GM23338 (cell line): ENCODE measurements around the gene RBM33. TPM values are rescaled to one million over a fixed set of nuclear protein-coding genes. Genes with fewer than 3 reads are reported as not detected.

Experiments used
- ATAC-seq: fragments of 200-7000 bp; cut with Tn5 transposase; 3 replicates; pipeline ENCODE4 v1.9.1; 2020
- DNase-seq: peaks from one replicate; pipeline ENCODE4 v3.0.0-alpha.2; 2015; ENCODE audit warnings: low spot score
- H2AFZ ChIP-seq: fragments of 200-600 bp; sonication (generic); 2 replicates; pipeline ENCODE4 v1.8.0; 2016; ENCODE audit warnings: antibody characterized with exemption, mild to moderate bottlenecking, moderate library complexity
- H3F3A ChIP-seq: fragments of 200-600 bp; sonication (generic); replicated peaks from 2 replicates; pipeline ENCODE4 v1.8.0; 2017; ENCODE audit warnings: antibody characterized with exemption, mixed run types, low read depth
- H3K27ac ChIP-seq: fragments of 200-600 bp; sonication (generic); 2 replicates; pipeline ENCODE4 v1.6.1; 2016; ENCODE audit warnings: low read depth
- H3K27me3 ChIP-seq: fragments of 200-600 bp; sonication (generic); 2 replicates; pipeline ENCODE4 v1.8.0; 2016; ENCODE audit warnings: mild to moderate bottlenecking, mixed run types, moderate library complexity; ENCODE audit not compliant: insufficient read depth
- H3K36me3 ChIP-seq: fragments of 200-600 bp; sonication (generic); 2 replicates; pipeline ENCODE4 v1.8.0; 2016; ENCODE audit warnings: mild to moderate bottlenecking; ENCODE audit not compliant: insufficient read depth
- H3K4me1 ChIP-seq: fragments of 200-600 bp; sonication (generic); 2 replicates; pipeline ENCODE4 v1.8.0; 2016; ENCODE audit warnings: mild to moderate bottlenecking, moderate library complexity; ENCODE audit not compliant: insufficient read depth
- H3K4me2 ChIP-seq: fragments of 200-600 bp; sonication (generic); 2 replicates; pipeline ENCODE4 v1.7.1; 2017; ENCODE audit warnings: mixed run types
- H3K4me3 ChIP-seq: fragments of 200-600 bp; sonication (generic); 2 replicates; pipeline ENCODE4 v1.6.1; 2016; ENCODE audit warnings: mixed run types
- H3K79me2 ChIP-seq: fragments of 200-600 bp; sonication (generic); replicated peaks from 2 replicates; pipeline ENCODE4 v1.8.0; 2017; ENCODE audit warnings: mild to moderate bottlenecking; ENCODE audit not compliant: insufficient read depth
- H3K9me2 ChIP-seq: fragments of 200-600 bp; sonication (generic); 2 replicates; pipeline ENCODE4 v1.8.0; 2017; ENCODE audit not compliant: insufficient read depth
- H4K20me1 ChIP-seq: fragments of 200-600 bp; sonication (generic); replicated peaks from 2 replicates; pipeline ENCODE4 v1.8.0; 2017; ENCODE audit warnings: mild to moderate bottlenecking; ENCODE audit not compliant: insufficient read depth
- H3K27ac Mint-ChIP-seq: 2 replicates; pipeline ENCODE4 v1.8.0; 2020; ENCODE audit warnings: inconsistent platforms, mild to moderate bottlenecking, moderate library complexity, mixed read lengths
- H3K27me3 Mint-ChIP-seq: 3 replicates; pipeline ENCODE4 v1.8.0; 2022; ENCODE audit warnings: low read depth, mild to moderate bottlenecking, moderate library complexity, mixed read lengths, inconsistent platforms; ENCODE audit not compliant: insufficient read depth, poor library complexity
- H3K36me3 Mint-ChIP-seq: 3 replicates; pipeline ENCODE4 v1.8.0; 2021; ENCODE audit warnings: low read depth, mild to moderate bottlenecking, inconsistent platforms, moderate library complexity, mixed read lengths
- H3K4me1 Mint-ChIP-seq: 3 replicates; pipeline ENCODE4 v1.8.0; 2020; ENCODE audit warnings: mild to moderate bottlenecking, inconsistent platforms, mixed read lengths
- H3K4me3 Mint-ChIP-seq: 3 replicates; pipeline ENCODE4 v1.8.0; 2021; ENCODE audit warnings: moderate library complexity, mild to moderate bottlenecking, inconsistent platforms, mixed read lengths
- H3K9me3 Mint-ChIP-seq: 3 replicates; pipeline ENCODE4 v1.8.0; 2020; ENCODE audit warnings: moderate library complexity, mild to moderate bottlenecking, inconsistent platforms, mixed read lengths
- CREB1 ChIP-seq: fragments of 250-450 bp; sonication (Bioruptor Pico); IDR thresholded peaks from 2 replicates; pipeline ENCODE4 v1.5.0; 2020; ENCODE audit warnings: low read depth, mild to moderate bottlenecking, moderate library complexity
- CTCF ChIP-seq, 2 experiments: fragments of 200-600 bp in 1 of 2; sonication (generic) in 1 of 2; conservative IDR thresholded peaks; 2 replicates each; pipeline versions ENCODE4 v1.5.1 to v1.6.1; 2016 to 2017; ENCODE audit warnings: antibody characterized with exemption in 2 of 2, low read depth in 2 of 2, mild to moderate bottlenecking in 2 of 2, moderate library complexity in 1 of 2
- ETS1 ChIP-seq: IDR thresholded peaks from 2 replicates; pipeline ENCODE4 v1.6.1; 2016; ENCODE audit warnings: antibody characterized with exemption
- EZH2 ChIP-seq: fragments of 200-600 bp; sonication (generic); IDR thresholded peaks from one replicate; pipeline ENCODE4 v1.8.0; 2017; ENCODE audit warnings: antibody characterized with exemption, mild to moderate bottlenecking, low read depth; ENCODE audit not compliant: unreplicated experiment
- EZH2phosphoT487 ChIP-seq: fragments of 200-600 bp; sonication (generic); IDR thresholded peaks from one replicate; pipeline ENCODE4 v1.8.1; 2018; ENCODE audit warnings: antibody characterized with exemption; ENCODE audit not compliant: unreplicated experiment
- JUNB ChIP-seq: IDR thresholded peaks from one replicate; pipeline ENCODE4 v1.6.1; 2016; ENCODE audit warnings: antibody characterized with exemption; ENCODE audit not compliant: unreplicated experiment
- NANOG ChIP-seq: IDR thresholded peaks from 2 replicates; pipeline ENCODE4 v1.6.1; 2016; ENCODE audit warnings: antibody characterized with exemption, borderline replicate concordance
- POLR2AphosphoS5 ChIP-seq: IDR thresholded peaks from 2 replicates; pipeline ENCODE4 v1.6.1; 2016; ENCODE audit warnings: antibody characterized with exemption, low read depth
- REST ChIP-seq: IDR thresholded peaks from one replicate; pipeline ENCODE4 v1.6.1; 2018; ENCODE audit warnings: antibody characterized with exemption; ENCODE audit not compliant: unreplicated experiment
- STAT1 ChIP-seq: IDR thresholded peaks from one replicate; pipeline ENCODE4 v1.6.1; 2016; ENCODE audit warnings: antibody characterized with exemption; ENCODE audit not compliant: unreplicated experiment
- ZNF114 ChIP-seq: fragments of 250-450 bp; sonication (Bioruptor Pico); IDR thresholded peaks from 2 replicates; pipeline ENCODE4 v1.5.0; 2020; ENCODE audit warnings: mild to moderate bottlenecking, moderate library complexity
- ZNF331 ChIP-seq: fragments of 250-450 bp; sonication (Bioruptor Pico); IDR thresholded peaks from 2 replicates; pipeline ENCODE4 v1.5.0; 2020; ENCODE audit warnings: low read depth, mild to moderate bottlenecking, moderate library complexity
- ZNF462 ChIP-seq: fragments of 250-450 bp; sonication (Bioruptor Pico); IDR thresholded peaks from 2 replicates; pipeline ENCODE4 v1.5.0; 2020; ENCODE audit warnings: mild to moderate bottlenecking, moderate library complexity
- polyA plus RNA-seq: library from polyadenylated mRNA; unstranded; fragments of >200 nt; fragmentation: Nextera tagmentation; extraction: Ambion mirVana; gene quantifications from 2 replicates; pipeline ENCODE4 v1.2.1, GENCODE V29; 2016
- total RNA-seq: library from RNA; depleted of rRNA; stranded (reverse); fragments of >200 nt; shearing (Covaris generic); gene quantifications from 2 replicates; pipeline ENCODE4 v1.2.3, GENCODE V29; 2014

Gene RBM33
- total and polyA plus RNA-seq, 2 experiments from 2014 or later, result 47.7 to 94.7 TPM

GRCh38 chr7:155764438-155764793, 120.0 kb downstream of the RBM33 start:
- no peak overlapping the region for H3K4me3 ChIP-seq
- Mint-ChIP-seq H3K4me1 (peaks cover 39% of the 10 kb centered on the region), H3K27ac (0 out of 2 replicates have a peak overlapping the region, but pooled peaks have one; percentile 63)

More at GRCh38 chr7:155764438-155764793, 120.0 kb downstream of the RBM33 start:
- peaks cover 16% of the 10 kb centered on the region for H3K36me3 ChIP-seq
- 0 out of 2 replicates have a peak, but pooled peaks cover 7% of the 10 kb centered on the region for H3F3A ChIP-seq
- H3K79me2 ChIP-seq, result peaks cover 41% of the 10 kb centered on the region
- no peak for DNase-seq
- H3K9me2 ChIP-seq, result no peaks in the 10 kb centered on the region
- H4K20me1 ChIP-seq, result peaks cover 41% of the 10 kb centered on the region
- Mint-ChIP-seq H3K36me3 (peaks cover 44% of the 10 kb centered on the region), H3K27me3 (peaks cover 5% of the 10 kb centered on the region), H3K9me3 (no peaks in the 10 kb centered on the region), H3K4me3 (no peak overlapping the region)
- H2AFZ ChIP-seq, result no peak overlapping the region
- no peak for ATAC-seq
- H3K27me3 ChIP-seq, result no peaks in the 10 kb centered on the region
- H3K27ac ChIP-seq, result no peak overlapping the region
- H3K4me1 ChIP-seq, result peaks cover 4% of the 10 kb centered on the region
- no peak overlapping the region for H3K4me2 ChIP-seq
- TF ChIP-seq ZNF331 (CRISPR knock-in tag) (no peak), ZNF462 (no peak), NANOG (no peak), STAT1 (no peak), CTCF (conservative IDR thresholded peaks at IDR 0.05; ENCODE audit: low read depth in 2 of 2) (no peak), ETS1 (no peak), EZH2 (no peak), REST (no peak), EZH2phosphoT487 (no peak), CREB1 (CRISPR knock-in tag) (no peak), JUNB (no peak), POLR2AphosphoS5 (no peak), ZNF114 (no peak)
